GM19238 (cell line): Measurements from ENCODE around the gene DNAH2.

ENCODE experiments used
- DNase-seq: peaks from one replicate; pipeline ENCODE4 v3.0.0; 2011; ENCODE audit warnings: low spot score; ENCODE audit not compliant: insufficient read length

DNAH2 gene

DNA sequence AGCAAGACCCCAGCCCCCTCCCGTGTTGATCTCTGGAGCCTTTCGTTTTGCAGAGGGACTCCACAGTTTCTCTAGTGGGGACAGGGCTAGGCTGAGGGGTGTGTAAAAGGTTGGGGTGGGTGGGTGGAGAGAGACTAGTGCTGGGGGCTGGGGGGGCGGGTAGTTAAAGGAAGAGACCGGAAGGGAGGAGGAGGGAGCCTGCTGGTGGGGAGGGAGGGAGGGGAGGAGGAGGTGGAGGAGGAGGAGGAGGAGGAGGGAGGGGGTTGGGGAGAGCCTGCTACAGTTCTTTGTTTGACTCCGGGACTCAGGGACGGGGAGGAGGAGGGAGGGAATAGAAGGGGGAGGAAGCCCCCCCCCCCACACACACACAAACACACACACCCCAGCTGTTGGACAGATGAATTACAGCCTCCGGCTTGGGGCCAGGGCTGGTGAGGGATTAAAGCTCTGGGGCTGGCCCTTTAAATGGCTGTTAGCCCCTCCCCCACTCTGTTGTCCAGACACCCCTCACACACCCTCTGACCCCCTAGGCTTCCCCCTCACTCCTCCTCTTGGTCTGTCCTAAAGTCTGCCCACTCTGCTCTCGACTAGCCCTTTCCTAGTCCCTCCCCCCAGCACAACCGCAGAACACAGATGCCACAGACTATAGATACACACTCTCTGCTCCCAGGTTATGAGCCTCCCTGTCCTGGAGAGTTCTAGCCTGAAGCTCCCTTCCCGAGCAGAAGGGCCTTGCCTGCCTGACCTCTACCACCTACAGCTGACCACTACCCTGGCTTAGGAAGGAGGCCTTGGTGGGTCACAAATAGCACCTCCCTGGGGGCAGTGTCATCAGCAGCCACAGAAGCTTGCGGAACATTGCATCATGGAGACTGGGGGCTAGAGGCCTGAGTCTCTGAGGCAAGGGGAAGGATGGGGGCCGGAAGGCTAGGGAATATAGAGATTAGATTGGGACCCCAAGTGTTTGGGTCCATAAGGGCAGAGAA is 120.8 kb downstream of the DNAH2 start:
- DNase-seq = no peak

DNA sequence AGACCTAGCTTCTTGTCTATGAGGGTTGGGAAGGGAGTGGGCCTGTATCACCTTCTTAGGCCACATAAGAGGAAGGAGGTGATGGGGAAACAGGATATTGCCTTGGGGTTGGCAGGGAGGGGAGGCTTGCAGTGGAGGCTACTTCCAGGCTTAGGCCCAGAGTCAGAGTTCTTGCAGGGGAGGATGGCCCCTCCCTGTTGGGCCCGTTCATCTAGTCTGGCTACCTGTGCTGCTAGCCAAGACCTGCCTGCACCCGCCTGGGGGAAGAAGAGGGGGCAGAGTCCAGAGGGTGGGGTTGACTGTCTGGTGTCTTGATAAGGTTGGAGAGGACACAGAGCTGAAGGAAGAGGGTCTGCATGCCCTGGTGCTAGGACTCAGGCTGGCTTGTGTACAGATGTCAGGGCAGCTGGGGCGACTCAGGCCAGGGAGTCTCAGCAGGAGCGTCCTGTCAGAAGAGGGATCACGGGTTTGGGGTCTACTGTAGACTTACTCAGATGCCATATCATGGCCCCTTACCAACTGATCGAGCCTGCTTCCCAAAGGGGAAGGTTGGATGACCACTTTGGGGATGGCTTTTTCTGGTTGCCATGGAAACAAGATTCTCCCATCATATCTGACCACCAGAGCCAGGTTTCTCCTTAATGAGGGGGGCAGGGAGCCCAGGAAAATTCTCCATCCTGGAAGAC is 121.8 kb downstream of the DNAH2 start:
- DNase-seq = no peak

DNA sequence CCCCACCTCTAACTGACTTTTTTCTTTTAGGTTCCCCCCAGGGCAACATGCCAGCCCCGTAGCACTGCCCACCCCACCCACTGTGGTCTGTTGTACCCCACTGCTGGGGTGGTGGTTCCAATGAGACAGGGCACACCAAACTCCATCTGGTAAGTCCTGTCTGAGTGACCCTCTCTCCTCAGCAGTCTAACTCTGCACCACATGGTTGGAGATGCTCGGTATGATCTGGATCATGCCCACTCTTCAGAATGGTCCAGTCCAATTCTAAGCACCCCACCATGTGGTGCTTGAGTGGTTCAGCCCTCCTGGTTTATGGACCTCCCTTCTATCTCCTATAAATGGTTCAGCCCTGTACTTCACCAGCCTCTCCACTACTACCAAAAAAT is 122.3 kb downstream of the DNAH2 start:
- DNase-seq = no peak

DNA sequence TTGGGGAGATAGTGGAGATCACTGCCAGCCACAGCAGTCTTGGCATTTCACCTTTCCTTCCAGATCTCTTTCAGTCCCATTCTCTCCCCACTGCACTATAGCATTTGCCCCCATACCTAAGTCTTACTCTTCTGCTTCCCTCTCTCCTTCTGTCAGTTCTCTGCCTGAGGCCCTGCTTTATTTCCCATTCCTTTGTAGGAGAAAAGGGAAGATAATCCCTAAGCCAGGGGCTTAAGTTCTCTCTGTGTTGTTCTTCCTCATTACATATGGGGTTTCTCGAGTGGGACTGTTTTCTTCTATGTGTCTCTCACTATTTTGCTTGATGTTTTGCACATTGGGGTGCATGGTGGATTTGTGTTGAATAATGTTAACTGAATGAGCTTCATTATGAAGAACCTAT is 122.9 kb downstream of the DNAH2 start:
- DNase-seq = no peak

DNA sequence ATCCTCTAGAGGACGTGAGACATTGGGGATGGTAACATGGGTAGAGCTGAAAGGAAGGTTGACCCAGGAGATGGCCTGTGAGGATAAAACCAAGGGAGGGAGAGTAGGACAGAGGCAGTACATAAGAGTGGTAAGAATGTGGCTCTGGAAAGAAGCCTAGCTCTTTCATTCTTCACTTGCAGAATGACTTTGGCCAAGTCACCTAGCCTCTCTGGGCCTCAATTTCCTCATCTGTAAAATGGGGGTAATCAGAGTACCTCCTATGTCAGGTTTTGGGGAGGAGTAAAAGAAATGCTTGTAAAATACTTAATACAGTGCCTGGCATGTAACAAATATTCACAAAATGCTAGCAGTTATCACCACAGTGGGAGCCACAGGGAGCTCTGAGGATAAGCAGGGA is 123.3 kb downstream of the DNAH2 start:
- DNase-seq = no peak

DNA sequence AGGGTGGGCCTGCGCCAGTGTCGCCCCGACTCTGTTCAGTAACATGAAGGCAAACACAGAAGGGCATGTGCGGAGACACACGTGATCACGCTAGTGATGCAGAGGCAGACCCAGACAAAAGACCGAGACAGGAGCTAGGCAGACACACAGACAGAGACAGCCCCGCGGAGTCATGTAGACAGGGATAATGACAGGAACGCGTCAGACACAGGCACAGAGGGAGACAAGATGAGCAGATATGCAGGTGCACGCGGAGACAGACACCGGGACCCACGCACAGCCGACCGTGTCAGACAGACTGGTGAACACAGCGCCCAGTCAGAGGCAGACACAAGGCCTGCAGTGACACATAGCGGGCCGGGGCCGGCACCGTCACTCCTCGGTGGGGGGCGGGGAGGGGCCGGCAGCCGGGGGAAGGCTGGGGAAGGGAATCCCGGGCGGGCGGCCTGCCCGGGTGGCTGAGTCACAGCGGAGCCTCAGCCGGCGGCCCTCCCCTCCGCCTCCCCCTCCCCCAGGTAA is 123.9 kb downstream of the DNAH2 start:
- DNase-seq = no peak

DNA sequence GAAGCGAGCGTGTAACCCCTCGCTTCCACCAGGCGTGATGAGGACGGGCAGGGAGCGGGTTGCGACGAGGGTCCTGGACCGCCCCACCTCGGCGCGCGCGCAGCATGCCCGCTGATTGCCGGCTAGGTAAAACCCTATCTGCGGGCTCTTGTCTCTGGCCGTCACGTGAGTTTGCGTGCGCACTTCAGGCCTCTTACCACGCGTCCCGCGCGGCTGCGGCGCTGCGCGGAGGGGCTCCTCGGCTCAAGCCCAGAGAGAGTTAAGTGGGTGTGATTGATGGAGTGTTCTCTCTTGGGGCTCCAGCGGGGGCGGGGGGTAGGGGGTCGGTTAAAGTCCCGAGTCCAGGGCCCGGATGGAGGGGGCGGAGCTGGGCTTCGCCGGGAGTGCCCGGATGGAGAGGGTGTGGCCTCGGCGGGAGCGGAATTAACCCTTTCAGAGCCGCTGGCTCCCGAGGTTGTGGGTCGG is 124.4 kb downstream of the DNAH2 start:
- peak; percentile 58 for DNase-seq

DNA sequence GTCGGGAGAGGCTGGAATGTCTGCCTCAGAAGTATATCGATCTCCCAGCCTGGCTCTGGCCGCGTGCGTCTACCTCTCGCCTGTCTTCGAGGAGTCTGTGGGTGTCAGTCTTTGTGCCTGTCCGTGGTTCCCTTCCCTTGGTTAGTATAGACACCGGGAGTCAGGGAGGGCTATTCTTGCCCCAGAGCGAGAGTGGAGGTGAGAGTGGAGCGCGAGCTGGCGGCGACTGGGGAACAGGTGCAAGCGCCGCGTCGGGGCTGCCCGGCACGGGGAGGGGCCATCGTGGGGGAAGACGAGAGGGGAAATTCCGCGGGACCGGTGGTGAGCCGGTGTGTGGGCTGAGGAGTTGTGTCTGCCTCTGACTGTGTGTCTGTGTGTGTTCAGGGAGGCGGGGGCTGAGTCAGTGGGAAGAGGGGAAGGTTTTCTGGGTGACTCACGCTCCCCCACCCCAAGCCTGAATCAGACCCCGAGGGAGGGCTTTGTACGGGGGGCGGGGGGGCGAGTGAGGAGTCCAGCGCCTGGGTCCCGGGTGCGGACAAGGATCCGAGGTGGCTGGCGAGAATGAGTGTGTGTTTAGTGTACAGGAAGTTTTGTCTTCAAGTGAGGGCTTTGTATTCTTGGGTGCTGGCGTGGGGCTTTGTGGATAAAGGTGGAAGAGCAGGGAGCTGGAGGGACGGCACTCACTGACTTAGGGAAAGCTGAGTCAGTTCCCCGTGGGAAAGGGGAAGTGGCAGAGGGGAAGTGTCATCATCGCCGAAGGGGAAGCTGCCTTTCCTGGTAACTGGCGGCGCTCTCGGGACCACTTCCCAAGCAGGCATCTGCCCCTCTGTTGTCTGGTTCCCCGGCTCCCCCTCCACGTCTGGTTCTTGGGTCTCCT is 125.1 kb downstream of the DNAH2 start:
- peak; percentile 68 for DNase-seq

DNA sequence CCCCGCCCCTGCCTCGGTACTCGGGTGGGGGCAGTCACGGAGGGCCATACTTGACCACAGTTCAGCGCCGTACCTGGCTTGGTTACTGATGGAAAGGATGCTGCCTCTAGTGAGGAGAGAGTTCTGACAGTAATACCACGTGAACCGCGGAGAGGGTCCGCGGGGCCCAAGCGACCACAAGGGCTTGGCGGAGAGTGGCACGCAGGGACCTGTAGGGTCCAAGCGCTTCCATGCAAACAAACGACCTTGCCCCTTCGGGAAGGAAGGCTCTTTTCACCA is 125.7 kb downstream of the DNAH2 start:
- DNase-seq = no peak

DNA sequence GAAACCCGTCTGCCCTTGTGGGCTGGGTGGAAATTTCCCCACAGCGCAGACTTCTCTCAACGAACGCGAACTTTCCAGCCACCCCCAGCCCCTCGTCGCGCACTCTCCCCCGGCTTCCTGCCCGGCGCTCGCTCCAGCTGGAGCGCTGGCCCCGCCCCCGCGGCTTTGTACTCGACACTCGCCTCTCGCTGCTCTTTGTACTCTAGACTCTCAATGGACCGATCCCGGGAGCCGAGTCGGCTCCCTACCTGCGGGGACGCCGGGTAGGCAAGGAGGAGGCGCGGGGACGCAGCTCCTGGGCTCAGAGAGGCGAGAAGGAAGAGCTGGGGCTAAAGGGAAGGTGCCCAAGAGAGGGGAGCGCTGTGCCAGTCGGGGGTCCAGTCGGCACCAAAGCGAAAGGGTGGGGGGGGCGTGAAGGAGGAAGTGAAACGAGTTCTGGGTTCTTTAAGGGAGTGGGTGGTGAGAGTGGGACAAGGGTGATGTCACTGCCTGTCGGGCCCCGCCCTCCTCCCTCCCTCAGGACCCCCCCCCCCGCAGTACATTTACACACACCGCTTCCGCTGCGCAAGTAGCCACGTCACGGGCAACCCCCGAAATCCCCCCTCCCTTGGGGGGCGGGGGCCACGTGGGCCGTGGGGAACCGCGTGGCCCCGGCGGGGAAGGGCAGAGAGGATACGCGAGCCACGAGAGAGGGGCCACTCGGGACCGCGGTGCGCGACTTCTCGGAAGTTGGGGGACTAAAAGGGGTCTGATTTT is 126.2 kb downstream of the DNAH2 start:
- DNase-seq = peak; percentile 90

DNA sequence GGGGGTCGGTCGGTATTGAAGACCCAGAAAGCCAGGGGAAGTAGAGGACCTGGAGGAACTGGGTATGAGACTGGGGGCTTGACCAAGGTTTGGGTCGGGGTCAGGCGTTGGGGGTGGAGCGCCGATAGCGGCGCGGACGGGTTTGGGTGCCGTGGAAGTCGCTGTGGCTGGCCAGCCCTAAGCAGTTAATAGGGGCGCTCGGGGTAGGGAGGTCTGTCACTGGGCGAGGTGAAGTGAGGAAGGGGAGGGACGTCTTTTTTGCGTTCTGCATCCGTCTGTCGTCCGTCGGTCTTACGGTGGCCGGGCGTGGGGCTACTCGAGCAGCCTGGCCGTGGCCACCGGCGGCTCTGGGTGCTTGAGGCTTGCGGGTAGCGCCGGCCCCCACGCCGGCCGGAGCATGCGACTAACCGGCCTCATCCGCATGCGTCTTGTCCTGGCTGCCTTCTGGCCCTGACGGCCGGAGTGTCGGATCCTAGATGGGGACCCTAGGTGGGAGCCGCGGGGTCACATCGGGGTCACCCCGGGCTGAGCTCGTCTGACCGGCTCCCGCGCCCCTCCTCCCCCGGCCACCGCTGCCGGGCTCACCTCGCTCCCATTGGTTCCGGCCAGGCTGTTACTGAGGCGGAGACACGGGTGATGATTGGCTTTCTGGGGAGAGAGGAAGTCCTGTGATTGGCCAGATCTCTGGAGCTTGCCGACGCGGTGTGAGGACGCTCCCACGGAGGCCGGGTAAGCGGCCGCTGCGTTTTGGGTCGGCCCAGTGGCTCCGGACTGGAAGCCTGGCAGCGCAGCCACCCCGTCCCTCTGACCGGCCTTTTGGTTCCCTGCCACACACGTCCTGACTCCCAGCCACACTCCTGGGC is 127.0 kb downstream of the DNAH2 start:
- DNase-seq = peak; percentile 96

DNA sequence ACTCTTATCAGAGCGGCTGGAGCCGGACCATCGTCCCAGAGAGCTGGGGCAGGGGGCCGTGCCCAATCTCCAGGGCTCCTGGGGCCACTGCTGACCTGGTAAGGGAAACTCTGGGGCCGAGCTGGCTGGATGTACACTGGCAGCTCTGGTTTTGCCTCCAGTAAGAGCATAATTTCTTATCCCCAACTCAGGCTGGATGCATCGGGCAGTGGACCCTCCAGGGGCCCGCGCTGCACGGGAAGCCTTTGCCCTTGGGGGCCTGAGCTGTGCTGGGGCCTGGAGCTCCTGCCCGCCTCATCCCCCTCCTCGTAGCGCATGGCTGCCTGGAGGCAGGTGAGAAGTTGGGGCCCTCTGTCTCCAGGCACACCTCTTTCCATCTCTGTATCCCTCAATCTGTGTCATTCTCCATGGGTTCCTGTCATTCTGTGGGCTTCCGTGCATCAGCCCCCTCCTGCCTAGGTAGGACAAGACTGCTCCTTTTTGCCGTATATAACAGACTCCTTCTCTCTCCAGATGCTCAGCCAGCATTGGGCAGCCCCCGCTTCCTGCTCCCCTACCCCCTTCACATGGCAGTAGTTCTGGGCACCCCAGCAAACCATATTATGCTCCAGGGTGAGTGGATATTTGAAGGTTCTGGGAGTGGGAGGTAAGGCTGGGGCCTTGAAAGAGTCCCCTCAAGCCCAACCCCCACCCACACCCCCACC is 128.0 kb downstream of the DNAH2 start:
- DNase-seq = no peak

DNA sequence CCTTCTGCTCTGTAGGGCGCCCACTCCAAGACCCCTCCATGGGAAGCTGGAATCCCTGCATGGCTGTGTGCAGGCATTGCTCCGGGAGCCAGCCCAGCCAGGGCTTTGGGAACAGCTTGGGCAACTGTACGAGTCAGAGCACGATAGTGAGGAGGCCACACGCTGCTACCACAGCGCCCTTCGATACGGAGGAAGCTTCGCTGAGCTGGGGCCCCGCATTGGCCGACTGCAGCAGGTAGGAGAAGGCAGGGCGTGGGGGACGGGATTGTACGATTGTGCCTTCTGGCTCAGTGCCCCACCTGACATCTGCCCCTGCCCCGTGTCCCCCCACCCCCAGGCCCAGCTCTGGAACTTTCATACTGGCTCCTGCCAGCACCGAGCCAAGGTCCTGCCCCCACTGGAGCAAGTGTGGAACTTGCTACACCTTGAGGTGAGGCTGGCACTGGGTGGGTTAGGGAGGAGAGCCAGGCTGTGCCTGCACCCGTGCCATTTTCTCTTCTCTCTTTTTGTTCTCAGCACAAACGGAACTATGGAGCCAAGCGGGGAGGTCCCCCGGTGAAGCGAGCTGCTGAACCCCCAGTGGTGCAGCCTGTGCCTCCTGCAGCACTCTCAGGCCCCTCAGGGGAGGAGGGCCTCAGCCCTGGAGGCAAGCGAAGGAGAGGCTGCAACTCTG is 128.7 kb downstream of the DNAH2 start:
- no peak for DNase-seq

DNA sequence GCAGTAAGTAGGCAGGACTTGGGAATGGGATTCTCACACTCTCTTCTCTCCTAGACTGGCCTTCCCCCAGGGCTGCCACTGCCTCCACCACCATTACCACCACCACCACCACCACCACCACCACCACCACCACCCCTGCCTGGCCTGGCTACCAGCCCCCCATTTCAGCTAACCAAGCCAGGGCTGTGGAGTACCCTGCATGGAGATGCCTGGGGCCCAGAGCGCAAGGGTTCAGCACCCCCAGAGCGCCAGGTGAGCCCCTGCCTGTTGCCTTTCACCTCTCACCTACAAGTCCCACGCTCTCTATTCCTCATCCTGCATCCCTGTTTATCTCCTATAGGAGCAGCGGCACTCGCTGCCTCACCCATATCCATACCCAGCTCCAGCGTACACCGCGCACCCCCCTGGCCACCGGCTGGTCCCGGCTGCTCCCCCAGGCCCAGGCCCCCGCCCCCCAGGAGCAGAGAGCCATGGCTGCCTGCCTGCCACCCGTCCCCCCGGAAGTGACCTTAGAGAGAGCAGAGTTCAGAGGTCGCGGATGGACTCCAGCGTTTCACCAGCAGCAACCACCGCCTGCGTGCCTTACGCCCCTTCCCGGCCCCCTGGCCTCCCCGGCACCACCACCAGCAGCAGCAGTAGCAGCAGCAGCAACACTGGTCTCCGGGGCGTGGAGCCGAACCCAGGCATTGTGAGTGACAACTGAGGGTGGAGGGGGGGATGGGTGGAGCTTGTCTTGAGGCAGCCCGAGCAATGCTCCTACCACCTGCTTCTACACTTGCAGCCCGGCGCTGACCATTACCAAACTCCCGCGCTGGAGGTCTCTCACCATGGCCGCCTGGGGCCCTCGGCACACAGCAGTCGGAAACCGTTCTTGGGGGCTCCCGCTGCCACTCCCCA is 129.5 kb downstream of the DNAH2 start:
- no peak for DNase-seq

DNA sequence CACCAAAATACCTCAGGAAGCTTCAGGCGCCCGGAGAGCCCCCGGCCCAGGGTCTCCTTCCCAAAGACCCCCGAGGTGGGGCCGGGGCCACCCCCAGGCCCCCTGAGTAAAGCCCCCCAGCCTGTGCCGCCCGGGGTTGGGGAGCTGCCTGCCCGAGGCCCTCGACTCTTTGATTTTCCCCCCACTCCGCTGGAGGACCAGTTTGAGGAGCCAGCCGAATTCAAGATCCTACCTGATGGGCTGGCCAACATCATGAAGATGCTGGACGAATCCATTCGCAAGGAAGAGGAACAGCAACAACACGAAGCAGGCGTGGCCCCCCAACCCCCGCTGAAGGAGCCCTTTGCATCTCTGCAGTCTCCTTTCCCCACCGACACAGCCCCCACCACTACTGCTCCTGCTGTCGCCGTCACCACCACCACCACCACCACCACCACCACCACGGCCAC is 130.6 kb downstream of the DNAH2 start:
- no peak for DNase-seq

DNA sequence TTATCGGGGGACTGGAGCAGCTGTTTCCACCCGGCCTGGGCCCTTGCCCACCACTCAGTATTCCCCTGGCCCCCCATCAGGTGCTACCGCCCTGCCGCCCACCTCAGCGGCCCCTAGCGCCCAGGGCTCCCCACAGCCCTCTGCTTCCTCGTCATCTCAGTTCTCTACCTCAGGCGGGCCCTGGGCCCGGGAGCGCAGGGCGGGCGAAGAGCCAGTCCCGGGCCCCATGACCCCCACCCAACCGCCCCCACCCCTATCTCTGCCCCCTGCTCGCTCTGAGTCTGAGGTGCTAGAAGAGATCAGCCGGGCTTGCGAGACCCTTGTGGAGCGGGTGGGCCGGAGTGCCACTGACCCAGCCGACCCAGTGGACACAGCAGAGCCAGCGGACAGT is 131.2 kb downstream of the DNAH2 start:
- DNase-seq = no peak

DNA sequence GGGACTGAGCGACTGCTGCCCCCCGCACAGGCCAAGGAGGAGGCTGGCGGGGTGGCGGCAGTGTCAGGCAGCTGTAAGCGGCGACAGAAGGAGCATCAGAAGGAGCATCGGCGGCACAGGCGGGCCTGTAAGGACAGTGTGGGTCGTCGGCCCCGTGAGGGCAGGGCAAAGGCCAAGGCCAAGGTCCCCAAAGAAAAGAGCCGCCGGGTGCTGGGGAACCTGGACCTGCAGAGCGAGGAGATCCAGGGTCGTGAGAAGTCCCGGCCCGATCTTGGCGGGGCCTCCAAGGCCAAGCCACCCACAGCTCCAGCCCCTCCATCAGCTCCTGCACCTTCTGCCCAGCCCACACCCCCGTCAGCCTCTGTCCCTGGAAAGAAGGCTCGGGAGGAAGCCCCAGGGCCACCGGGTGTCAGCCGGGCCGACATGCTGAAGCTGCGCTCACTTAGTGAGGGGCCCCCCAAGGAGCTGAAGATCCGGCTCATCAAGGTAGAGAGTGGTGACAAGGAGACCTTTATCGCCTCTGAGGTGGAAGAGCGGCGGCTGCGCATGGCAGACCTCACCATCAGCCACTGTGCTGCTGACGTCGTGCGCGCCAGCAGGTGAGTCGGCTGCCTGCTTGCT is 131.7 kb downstream of the DNAH2 start:
- DNase-seq = no peak
